GM21381 (cell line): ENCODE measurements around the gene GBP6.
"Not testable (repeated sequence)": the region's sequence is repeated elsewhere in the genome, so short reads cannot be mapped to it uniquely, and the experiment has no call there.

ENCODE experiments used
- ATAC-seq: cut with Tn5 transposase; IDR thresholded peaks from one replicate; pipeline ENCODE4 v1.9.1; 2021; ENCODE audit warnings: mild to moderate bottlenecking, moderate library complexity; ENCODE audit not compliant: unreplicated experiment

Gene GBP6, protein sequence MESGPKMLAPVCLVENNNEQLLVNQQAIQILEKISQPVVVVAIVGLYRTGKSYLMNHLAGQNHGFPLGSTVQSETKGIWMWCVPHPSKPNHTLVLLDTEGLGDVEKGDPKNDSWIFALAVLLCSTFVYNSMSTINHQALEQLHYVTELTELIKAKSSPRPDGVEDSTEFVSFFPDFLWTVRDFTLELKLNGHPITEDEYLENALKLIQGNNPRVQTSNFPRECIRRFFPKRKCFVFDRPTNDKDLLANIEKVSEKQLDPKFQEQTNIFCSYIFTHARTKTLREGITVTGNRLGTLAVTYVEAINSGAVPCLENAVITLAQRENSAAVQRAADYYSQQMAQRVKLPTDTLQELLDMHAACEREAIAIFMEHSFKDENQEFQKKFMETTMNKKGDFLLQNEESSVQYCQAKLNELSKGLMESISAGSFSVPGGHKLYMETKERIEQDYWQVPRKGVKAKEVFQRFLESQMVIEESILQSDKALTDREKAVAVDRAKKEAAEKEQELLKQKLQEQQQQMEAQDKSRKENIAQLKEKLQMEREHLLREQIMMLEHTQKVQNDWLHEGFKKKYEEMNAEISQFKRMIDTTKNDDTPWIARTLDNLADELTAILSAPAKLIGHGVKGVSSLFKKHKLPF

DNA sequence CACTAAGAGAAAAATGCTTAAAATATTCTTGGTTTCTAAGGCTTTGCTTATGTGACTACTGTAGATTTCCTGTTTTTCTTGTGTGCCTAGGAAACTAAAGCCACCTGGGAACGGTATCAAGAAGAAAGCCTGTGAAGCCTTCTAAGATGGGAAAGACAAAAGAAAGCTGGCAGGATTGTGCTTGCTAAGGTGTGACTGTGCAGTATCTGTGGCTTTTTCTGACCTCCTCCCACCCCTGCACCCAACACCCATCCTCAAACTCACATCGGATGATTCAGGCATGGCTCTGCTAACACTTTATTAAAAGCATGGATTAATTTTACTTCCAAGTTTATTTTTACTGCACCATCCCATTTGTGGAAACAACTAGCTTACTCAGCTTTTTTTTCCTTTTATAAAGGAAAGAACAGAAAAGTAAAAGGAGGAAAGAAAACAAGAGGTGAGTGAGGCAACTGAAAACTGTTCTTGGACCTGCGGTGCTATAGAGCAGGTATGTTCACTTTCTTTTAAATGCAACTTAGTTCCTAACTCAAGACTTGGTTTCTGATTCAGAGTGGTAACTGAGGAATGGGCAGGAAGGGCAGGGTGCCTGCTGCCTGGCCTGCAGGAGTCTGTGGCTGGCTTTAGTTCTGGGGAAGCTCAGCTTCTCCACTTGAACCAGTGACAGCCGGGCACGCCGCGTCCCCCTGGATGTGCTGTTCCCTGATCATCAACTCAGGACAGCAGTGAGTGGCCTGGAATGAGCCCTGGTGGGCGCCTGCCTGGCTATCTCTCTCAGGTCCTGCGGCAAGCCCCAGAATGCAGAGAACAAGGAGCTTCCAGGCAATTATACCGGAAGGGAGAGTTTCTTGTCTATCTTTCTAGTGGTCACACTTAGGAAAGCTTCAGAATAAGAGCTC lies at the start of gene GBP6:
TSS of gene GBP6 (plus strand) at position 422 of the 899 bp plus-strand sequence. CDS start 4,493 bp downstream, outside the sequence.
- peak; percentile 14 for ATAC-seq

DNA sequence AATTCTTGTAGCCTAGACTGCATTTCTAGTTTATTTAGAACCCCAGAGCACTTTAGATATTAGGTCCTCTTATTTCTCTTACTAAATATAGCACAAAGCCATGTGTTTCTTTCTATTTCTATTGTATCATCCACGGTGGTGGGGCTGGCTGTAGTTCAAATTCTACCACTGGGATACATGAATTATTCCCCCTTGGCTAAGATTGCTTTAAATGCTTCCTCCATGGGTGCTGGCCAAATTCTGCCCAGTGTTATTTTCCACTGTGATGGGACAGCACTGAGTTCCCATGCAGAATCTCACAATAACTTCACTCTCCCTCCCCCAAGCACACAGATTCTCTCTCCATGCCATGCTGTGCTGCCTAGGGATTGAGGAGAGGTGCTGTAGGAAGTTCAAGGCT lies 41.5 kb upstream of the GBP6 start:
- ATAC-seq, result no peak

DNA sequence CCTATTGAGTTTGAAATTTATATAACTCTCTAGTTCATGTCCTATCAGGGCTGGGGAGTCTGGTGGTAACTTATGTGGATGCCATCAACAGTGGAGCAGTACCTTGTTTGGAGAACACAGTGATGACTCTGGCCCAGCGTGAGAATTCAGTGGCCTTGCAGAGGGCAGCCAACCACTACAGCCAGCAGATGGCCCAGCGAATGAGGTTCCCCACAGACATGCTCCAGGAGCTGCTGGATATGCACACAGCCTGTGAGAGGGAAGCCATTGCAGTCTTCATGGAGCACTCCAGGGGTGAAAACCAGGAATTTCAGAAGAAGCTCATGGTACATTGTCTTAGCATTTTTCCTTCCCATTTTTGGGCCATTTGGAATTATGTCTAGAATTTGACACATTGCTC lies 32.0 kb upstream of the GBP6 start:
- ATAC-seq, result no peak

GRCh38 chr1:89332461-89332860 lies 31.4 kb upstream of the GBP6 start:
- no peak for ATAC-seq

GRCh38 chr1:89335486-89335885 lies 28.4 kb upstream of the GBP6 start:
- no peak for ATAC-seq

DNA sequence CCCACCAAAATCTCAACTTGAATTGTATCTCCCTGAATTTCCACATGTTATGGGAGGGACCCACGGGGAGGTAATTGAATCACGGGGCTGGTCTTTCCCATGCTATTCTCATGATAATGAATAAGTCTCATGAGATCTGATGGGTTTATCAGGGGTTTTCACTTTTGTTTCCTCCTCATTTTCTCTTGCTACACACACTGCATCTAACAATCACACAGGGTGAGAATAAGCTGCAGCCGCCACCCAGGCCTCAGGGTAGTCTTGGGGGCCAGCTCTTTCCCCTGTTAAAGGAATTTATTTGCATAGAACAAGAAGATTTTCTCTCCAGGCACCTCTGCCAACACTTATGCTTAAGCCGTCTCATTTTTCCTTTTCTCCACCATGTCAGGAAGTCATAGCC lies 26.0 kb upstream of the GBP6 start:
- ATAC-seq, result no peak

DNA sequence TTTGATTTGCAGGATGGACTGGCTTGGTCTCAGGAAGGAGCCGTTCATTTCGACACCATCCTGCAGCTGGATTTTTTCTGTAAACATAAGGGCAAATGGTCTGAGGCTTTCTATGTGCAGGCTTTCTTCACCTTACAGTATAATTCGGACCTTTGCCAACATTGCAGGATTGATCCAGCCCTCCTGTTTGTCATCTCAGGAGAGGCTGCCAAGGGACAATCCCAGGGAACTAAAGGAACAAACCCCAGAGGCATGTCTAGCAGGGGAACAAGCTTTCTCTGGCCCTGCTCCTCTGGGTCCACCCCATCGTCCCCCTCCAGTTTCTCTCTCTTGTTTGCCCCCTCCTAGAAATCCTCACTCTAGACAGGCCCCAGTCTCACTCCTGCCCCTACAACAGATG lies 24.8 kb upstream of the GBP6 start:
- no peak for ATAC-seq

- ATAC-seq, result not testable (repeated sequence)
These were observed 18.4 kb upstream of the GBP6 start for GRCh38 chr1:89345479-89345878.

GRCh38 chr1:89347296-89347695 lies 16.6 kb upstream of the GBP6 start:
- no peak for ATAC-seq

GRCh38 chr1:89350298-89350697 lies 13.6 kb upstream of the GBP6 start:
- no peak for ATAC-seq

DNA sequence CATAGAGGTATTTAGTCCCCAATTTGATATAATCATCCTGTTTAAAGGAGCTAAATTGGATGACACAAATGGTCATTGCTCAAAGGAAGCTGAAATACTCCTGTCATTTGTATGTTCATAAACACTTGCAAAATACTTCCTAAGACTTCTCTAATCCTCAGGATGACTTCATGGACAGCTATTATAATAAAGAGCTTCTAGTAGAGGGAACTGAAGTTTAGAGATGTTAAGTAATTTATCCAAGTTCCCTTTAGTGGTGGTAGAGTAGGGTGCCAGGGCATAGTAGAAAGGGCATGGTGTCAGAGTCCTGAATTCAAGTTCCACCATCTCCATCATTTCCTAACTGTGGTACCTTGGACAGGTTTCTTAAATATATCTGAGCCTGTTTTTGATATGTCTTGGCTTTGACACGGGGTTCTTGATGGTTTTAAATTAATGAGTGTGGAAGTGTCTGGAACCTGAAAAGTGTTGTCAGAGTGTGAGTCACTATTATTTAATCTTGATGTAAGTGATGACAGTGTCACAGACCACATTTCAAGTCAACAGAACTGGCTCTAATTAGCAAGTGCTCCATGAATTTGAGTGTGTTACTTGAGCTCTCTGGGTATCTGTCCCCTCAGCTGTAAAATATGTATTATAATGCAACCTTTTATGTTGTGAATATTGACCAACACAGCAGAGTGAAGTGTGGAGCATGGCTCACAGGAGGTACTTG lies 12.1 kb upstream of the GBP6 start:
- no peak for ATAC-seq

GRCh38 chr1:89352421-89352820 lies 11.4 kb upstream of the GBP6 start:
- ATAC-seq, result no peak

DNA sequence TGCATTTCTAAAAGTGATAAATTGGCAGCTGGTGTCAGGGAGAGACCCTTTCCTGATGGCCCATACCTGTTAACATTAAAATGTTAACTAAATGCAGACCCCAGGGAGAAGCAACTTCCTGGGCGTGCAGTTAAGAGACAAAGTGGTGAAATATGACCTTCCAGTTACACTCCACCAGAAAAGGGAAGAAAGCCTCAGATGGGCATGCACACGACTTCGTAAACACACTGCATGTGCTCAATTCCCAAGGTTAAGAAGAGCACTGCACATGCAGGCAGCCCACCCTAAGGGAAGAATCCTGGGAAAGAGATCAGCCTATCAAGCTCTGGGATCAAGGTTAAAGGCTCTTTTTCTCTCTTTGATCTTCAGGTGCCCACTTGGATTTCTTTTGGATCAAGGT lies 9.7 kb upstream of the GBP6 start:
- ATAC-seq, result no peak

- no peak for ATAC-seq
These were observed 8.8 kb upstream of the GBP6 start for GRCh38 chr1:89355056-89355455.

GRCh38 chr1:89356658-89357400 lies 7.0 kb upstream of the GBP6 start:
- ATAC-seq, result no peak

DNA sequence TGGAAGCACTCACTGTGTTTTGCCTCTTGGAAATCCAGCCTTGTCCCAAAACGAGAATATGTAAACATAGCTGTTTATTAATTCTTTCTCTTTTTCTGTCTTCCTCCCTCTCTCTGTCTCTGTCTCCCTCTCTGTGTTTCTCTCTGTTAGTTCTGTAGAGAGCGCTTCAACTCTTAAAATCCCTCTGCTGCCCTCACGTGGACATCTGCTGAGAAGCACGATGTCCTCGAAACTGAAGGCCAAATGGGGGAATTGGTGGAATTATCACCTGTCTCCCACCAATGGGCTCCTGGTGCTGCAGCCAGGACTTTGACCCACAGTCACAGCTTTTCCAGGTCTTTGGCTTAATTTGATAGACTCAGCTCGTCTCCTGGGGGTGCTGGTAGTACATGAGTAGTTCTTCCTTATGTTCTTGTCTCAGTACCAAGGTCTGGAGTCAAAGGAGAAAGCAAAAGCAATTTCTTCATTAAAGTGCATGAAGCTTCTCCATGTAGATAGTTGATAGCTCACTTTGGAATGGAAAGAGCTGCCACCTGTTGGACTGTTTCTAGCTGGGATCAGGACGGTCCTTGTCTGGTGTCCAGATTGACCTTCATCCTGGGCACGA lies 5.5 kb upstream of the GBP6 start:
- ATAC-seq, result peak; percentile 65

GRCh38 chr1:89360716-89361115 lies 3.1 kb upstream of the GBP6 start:
- no peak for ATAC-seq

- ATAC-seq, result no peak
These were observed 2.2 kb upstream of the GBP6 start for GRCh38 chr1:89361681-89362080.

GRCh38 chr1:89363196-89363595 lies 663 bp upstream of the GBP6 start:
- ATAC-seq, result peak; percentile 85
